HEK293T (cell line): ENCODE measurements around the gene MYL5.

ENCODE experiments used
- CTCF ChIA-PET: fragments of 350-600 bp; formaldehyde crosslinking; extraction: SDS; loops from one replicate; lab custom pipeline; 2021; ENCODE audit warnings: antibody characterized with exemption, inconsistent platforms; lab: Yijun Ruan, JAX
- POLR2A ChIA-PET: fragments of 350-600 bp; formaldehyde crosslinking; extraction: SDS; loops from one replicate; lab custom pipeline; 2020; ENCODE audit warnings: antibody characterized with exemption, inconsistent platforms; lab: Yijun Ruan, JAX
- DNase-seq: peaks from one replicate; pipeline ENCODE4 v3.0.0; 2012; ENCODE audit warnings: mixed read lengths; ENCODE audit errors: extremely low spot score
- ARNT ChIP-seq: fragments of 450-650 bp; IDR thresholded peaks from 2 replicates; pipeline ENCODE4 v1.6.1; 2017; ENCODE audit warnings: mild to moderate bottlenecking
- BHLHE40 ChIP-seq: fragments of 450-650 bp; IDR thresholded peaks from 2 replicates; pipeline ENCODE4 v1.6.1; 2016; ENCODE audit warnings: mild to moderate bottlenecking, moderate library complexity, borderline replicate concordance
- CTBP1 ChIP-seq: fragments of 450-650 bp; IDR thresholded peaks from 2 replicates; pipeline ENCODE4 v1.6.1; 2016; ENCODE audit warnings: borderline replicate concordance
- ELF4 ChIP-seq: fragments of 450-650 bp; IDR thresholded peaks from 2 replicates; pipeline ENCODE4 v1.6.1; 2017; ENCODE audit warnings: antibody characterized with exemption
- FOXA1 ChIP-seq: fragments of 450-650 bp; IDR thresholded peaks from 2 replicates; pipeline ENCODE4 v1.6.1; 2016; ENCODE audit warnings: mild to moderate bottlenecking
- FOXK2 ChIP-seq: fragments of 450-650 bp; IDR thresholded peaks from 2 replicates; pipeline ENCODE4 v1.6.1; 2016; ENCODE audit warnings: mild to moderate bottlenecking
- FOXM1 ChIP-seq: fragments of 450-650 bp; IDR thresholded peaks from 2 replicates; pipeline ENCODE4 v1.6.1; 2017; ENCODE audit warnings: mild to moderate bottlenecking, borderline replicate concordance
- HDGF ChIP-seq: fragments of 450-650 bp; IDR thresholded peaks from 2 replicates; pipeline ENCODE4 v1.6.1; 2017; ENCODE audit warnings: antibody characterized with exemption, borderline replicate concordance
- L3MBTL2 ChIP-seq: fragments of 450-650 bp; conservative IDR thresholded peaks from 2 replicates; pipeline ENCODE4 v1.6.1; 2016; ENCODE audit warnings: mild to moderate bottlenecking
- LEF1 ChIP-seq: fragments of 450-650 bp; IDR thresholded peaks from 2 replicates; pipeline ENCODE4 v1.6.1; 2017; ENCODE audit warnings: mild to moderate bottlenecking, borderline replicate concordance
- NFRKB ChIP-seq: fragments of 450-650 bp; IDR thresholded peaks from 2 replicates; pipeline ENCODE4 v1.6.1; 2016; ENCODE audit warnings: mild to moderate bottlenecking, moderate library complexity
- PKNOX1 ChIP-seq: fragments of 450-650 bp; IDR thresholded peaks from 2 replicates; pipeline ENCODE4 v1.6.1; 2016
- SP1 ChIP-seq: fragments of 450-650 bp; IDR thresholded peaks from 2 replicates; pipeline ENCODE4 v1.6.1; 2017
- SUZ12 ChIP-seq: fragments of 450-650 bp; IDR thresholded peaks from 2 replicates; pipeline ENCODE4 v1.6.1; 2016; ENCODE audit warnings: mild to moderate bottlenecking
- TARDBP ChIP-seq: fragments of 450-650 bp; IDR thresholded peaks from 2 replicates; pipeline ENCODE4 v1.6.1; 2016
- ZNF384 ChIP-seq: fragments of 450-650 bp; IDR thresholded peaks from 2 replicates; pipeline ENCODE4 v1.6.1; 2016

The MYL5 gene

GRCh38 chr4:628311-628741 is 46.0 kb upstream of the MYL5 start:
- ChIA-PET POLR2A (no interaction called here), CTCF (no interaction called here)
- TF ChIP-seq ARNT (no peak), SP1 (no peak), TARDBP (no peak), LEF1 (no peak), CTBP1 (no peak), NFRKB (no peak), FOXK2 (no peak), SUZ12 (no peak), FOXM1 (no peak), L3MBTL2 (no peak), ZNF384 (no peak), ELF4 (no peak), BHLHE40 (no peak), FOXA1 (no peak)

GRCh38 chr4:628821-629635 is 45.3 kb upstream of the MYL5 start:
- POLR2A ChIA-PET = no interaction called here
- DNase-seq = no peak
- TF ChIP-seq BHLHE40 (no peak), SP1 (no peak), FOXM1 (no peak), CTBP1 (no peak), HDGF (no peak), PKNOX1 (no peak), L3MBTL2 (no peak)
- CTCF ChIA-PET = interaction anchor here (0.5 kb wide), 1 partner anchor 13 kb away, joined by 3 read pairs; no protein-coding TSS in a partner anchor

More at GRCh38 chr4:628311-628741, 46.0 kb upstream of the MYL5 start:
- no peak for DNase-seq

GRCh38 chr4:629636-629914 is 44.8 kb upstream of the MYL5 start:
- DNase-seq = no peak
- TF ChIP-seq FOXA1 (no peak), NFRKB (no peak)
- CTCF ChIA-PET = no interaction called here
- POLR2A ChIA-PET = no interaction called here

GRCh38 chr4:629915-630641 is 44.3 kb upstream of the MYL5 start:
- TF ChIP-seq ELF4 (no peak), TARDBP (no peak), PKNOX1 (no peak), ARNT (no peak)
- POLR2A ChIA-PET = no interaction called here
- DNase-seq = no peak
- CTCF ChIA-PET = no interaction called here

GRCh38 chr4:630656-631055 is 43.7 kb upstream of the MYL5 start:
- ChIA-PET POLR2A (no interaction called here), CTCF (no interaction called here)
- no peak for TF ChIP-seq ZNF384
- no peak for TF ChIP-seq FOXK2
- TF ChIP-seq NFRKB = no peak
- no peak for TF ChIP-seq SP1
- TF ChIP-seq ARNT = no peak
- no peak for TF ChIP-seq BHLHE40
- no peak for TF ChIP-seq HDGF
- TF ChIP-seq LEF1 = no peak
- no peak for TF ChIP-seq L3MBTL2
- no peak for DNase-seq

- CTCF ChIA-PET = no interaction called here
- POLR2A ChIA-PET = no interaction called here
- no peak for TF ChIP-seq SUZ12
- TF ChIP-seq PKNOX1 = no peak
- no peak for TF ChIP-seq LEF1
- TF ChIP-seq SP1 = no peak
- no peak for TF ChIP-seq CTBP1
- no peak for TF ChIP-seq TARDBP
- TF ChIP-seq L3MBTL2 = no peak
- TF ChIP-seq FOXK2 = no peak
- no peak for TF ChIP-seq ARNT
- no peak for TF ChIP-seq HDGF
- TF ChIP-seq FOXA1 = no peak
- no peak for TF ChIP-seq ELF4
- no peak for TF ChIP-seq BHLHE40
- no peak for DNase-seq
Observed at GRCh38 chr4:632196-632790, 42.0 kb upstream of the MYL5 start.
